GM23338 (cell line): ENCODE data around the gene ATF6. TPM values are rescaled to one million over a fixed set of nuclear protein-coding genes. Genes with fewer than 3 reads are reported as not detected.

Source experiments
- ATAC-seq: fragments of 200-7000 bp; cut with Tn5 transposase; 3 replicates; pipeline ENCODE4 v1.9.1; 2020
- DNase-seq: peaks from one replicate; pipeline ENCODE4 v3.0.0-alpha.2; 2015; ENCODE audit warnings: low spot score
- H2AFZ ChIP-seq: fragments of 200-600 bp; sonication (generic); 2 replicates; pipeline ENCODE4 v1.8.0; 2016; ENCODE audit warnings: antibody characterized with exemption, mild to moderate bottlenecking, moderate library complexity
- H3F3A ChIP-seq: fragments of 200-600 bp; sonication (generic); replicated peaks from 2 replicates; pipeline ENCODE4 v1.8.0; 2017; ENCODE audit warnings: antibody characterized with exemption, mixed run types, low read depth
- H3K27ac ChIP-seq: fragments of 200-600 bp; sonication (generic); 2 replicates; pipeline ENCODE4 v1.6.1; 2016; ENCODE audit warnings: low read depth
- H3K27me3 ChIP-seq: fragments of 200-600 bp; sonication (generic); 2 replicates; pipeline ENCODE4 v1.8.0; 2016; ENCODE audit warnings: mild to moderate bottlenecking, mixed run types, moderate library complexity; ENCODE audit not compliant: insufficient read depth
- H3K36me3 ChIP-seq: fragments of 200-600 bp; sonication (generic); 2 replicates; pipeline ENCODE4 v1.8.0; 2016; ENCODE audit warnings: mild to moderate bottlenecking; ENCODE audit not compliant: insufficient read depth
- H3K4me1 ChIP-seq: fragments of 200-600 bp; sonication (generic); 2 replicates; pipeline ENCODE4 v1.8.0; 2016; ENCODE audit warnings: mild to moderate bottlenecking, moderate library complexity; ENCODE audit not compliant: insufficient read depth
- H3K4me2 ChIP-seq: fragments of 200-600 bp; sonication (generic); 2 replicates; pipeline ENCODE4 v1.7.1; 2017; ENCODE audit warnings: mixed run types
- H3K4me3 ChIP-seq: fragments of 200-600 bp; sonication (generic); 2 replicates; pipeline ENCODE4 v1.6.1; 2016; ENCODE audit warnings: mixed run types
- H3K79me2 ChIP-seq: fragments of 200-600 bp; sonication (generic); replicated peaks from 2 replicates; pipeline ENCODE4 v1.8.0; 2017; ENCODE audit warnings: mild to moderate bottlenecking; ENCODE audit not compliant: insufficient read depth
- H3K9me2 ChIP-seq: fragments of 200-600 bp; sonication (generic); 2 replicates; pipeline ENCODE4 v1.8.0; 2017; ENCODE audit not compliant: insufficient read depth
- H4K20me1 ChIP-seq: fragments of 200-600 bp; sonication (generic); replicated peaks from 2 replicates; pipeline ENCODE4 v1.8.0; 2017; ENCODE audit warnings: mild to moderate bottlenecking; ENCODE audit not compliant: insufficient read depth
- H3K27ac Mint-ChIP-seq: 2 replicates; pipeline ENCODE4 v1.8.0; 2020; ENCODE audit warnings: inconsistent platforms, mild to moderate bottlenecking, moderate library complexity, mixed read lengths
- H3K27me3 Mint-ChIP-seq: 3 replicates; pipeline ENCODE4 v1.8.0; 2022; ENCODE audit warnings: low read depth, mild to moderate bottlenecking, moderate library complexity, mixed read lengths, inconsistent platforms; ENCODE audit not compliant: insufficient read depth, poor library complexity
- H3K36me3 Mint-ChIP-seq: 3 replicates; pipeline ENCODE4 v1.8.0; 2021; ENCODE audit warnings: low read depth, mild to moderate bottlenecking, inconsistent platforms, moderate library complexity, mixed read lengths
- H3K4me1 Mint-ChIP-seq: 3 replicates; pipeline ENCODE4 v1.8.0; 2020; ENCODE audit warnings: mild to moderate bottlenecking, inconsistent platforms, mixed read lengths
- H3K4me3 Mint-ChIP-seq: 3 replicates; pipeline ENCODE4 v1.8.0; 2021; ENCODE audit warnings: moderate library complexity, mild to moderate bottlenecking, inconsistent platforms, mixed read lengths
- H3K9me3 Mint-ChIP-seq: 3 replicates; pipeline ENCODE4 v1.8.0; 2020; ENCODE audit warnings: moderate library complexity, mild to moderate bottlenecking, inconsistent platforms, mixed read lengths
- CREB1 ChIP-seq: fragments of 250-450 bp; sonication (Bioruptor Pico); IDR thresholded peaks from 2 replicates; pipeline ENCODE4 v1.5.0; 2020; ENCODE audit warnings: low read depth, mild to moderate bottlenecking, moderate library complexity
- ETS1 ChIP-seq: IDR thresholded peaks from 2 replicates; pipeline ENCODE4 v1.6.1; 2016; ENCODE audit warnings: antibody characterized with exemption
- EZH2 ChIP-seq: fragments of 200-600 bp; sonication (generic); IDR thresholded peaks from one replicate; pipeline ENCODE4 v1.8.0; 2017; ENCODE audit warnings: antibody characterized with exemption, mild to moderate bottlenecking, low read depth; ENCODE audit not compliant: unreplicated experiment
- JUNB ChIP-seq: IDR thresholded peaks from one replicate; pipeline ENCODE4 v1.6.1; 2016; ENCODE audit warnings: antibody characterized with exemption; ENCODE audit not compliant: unreplicated experiment
- POLR2AphosphoS5 ChIP-seq: IDR thresholded peaks from 2 replicates; pipeline ENCODE4 v1.6.1; 2016; ENCODE audit warnings: antibody characterized with exemption, low read depth
- polyA plus RNA-seq: library from polyadenylated mRNA; unstranded; fragments of >200 nt; fragmentation: Nextera tagmentation; extraction: Ambion mirVana; gene quantifications from 2 replicates; pipeline ENCODE4 v1.2.1, GENCODE V29; 2016
- total RNA-seq: library from RNA; depleted of rRNA; stranded (reverse); fragments of >200 nt; shearing (Covaris generic); gene quantifications from 2 replicates; pipeline ENCODE4 v1.2.3, GENCODE V29; 2014
- TF ChIP-seq, protein P1 (sequence below): fragments of 250-450 bp; sonication (Bioruptor Pico); IDR thresholded peaks from 2 replicates; pipeline ENCODE4 v1.5.0; 2020; ENCODE audit warnings: mild to moderate bottlenecking, moderate library complexity

The ATF6 gene
- total and polyA plus RNA-seq, 2 experiments from 2014 or later = 5.0 to 13.5 TPM

DNA sequence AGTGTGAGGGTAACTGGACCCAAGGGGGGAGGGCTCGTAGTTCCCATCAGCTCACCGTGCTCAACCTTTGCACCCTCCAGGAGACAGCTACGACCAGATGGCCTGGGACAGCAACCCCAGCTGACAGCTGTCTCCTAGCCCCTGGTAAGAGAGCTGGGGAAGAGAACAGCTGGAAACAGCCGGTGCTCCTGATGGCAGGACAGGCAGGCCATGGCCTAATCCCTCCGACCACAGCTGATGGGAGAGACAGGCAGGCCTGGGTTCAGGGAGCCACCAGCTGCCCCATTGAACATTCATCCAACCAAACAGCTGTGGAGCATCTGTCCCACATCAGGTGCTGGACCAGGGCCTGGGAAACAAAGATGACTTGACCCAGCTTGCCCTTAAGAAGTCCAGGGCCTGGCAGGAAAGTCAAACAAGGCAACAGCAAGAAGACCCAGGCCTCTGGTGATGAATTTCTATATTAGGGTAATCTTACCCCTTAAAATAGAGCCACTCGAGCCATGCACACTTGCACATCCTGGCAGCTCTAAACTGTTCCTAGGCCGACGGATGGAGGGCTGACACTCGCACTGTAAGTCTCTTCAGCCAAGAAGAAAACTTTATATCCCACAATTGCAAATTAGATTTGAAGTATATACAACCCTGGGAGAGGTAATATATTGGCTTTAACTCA lies 245.4 kb downstream of the ATF6 start (continued):
- TF ChIP-seq, protein P1, sequence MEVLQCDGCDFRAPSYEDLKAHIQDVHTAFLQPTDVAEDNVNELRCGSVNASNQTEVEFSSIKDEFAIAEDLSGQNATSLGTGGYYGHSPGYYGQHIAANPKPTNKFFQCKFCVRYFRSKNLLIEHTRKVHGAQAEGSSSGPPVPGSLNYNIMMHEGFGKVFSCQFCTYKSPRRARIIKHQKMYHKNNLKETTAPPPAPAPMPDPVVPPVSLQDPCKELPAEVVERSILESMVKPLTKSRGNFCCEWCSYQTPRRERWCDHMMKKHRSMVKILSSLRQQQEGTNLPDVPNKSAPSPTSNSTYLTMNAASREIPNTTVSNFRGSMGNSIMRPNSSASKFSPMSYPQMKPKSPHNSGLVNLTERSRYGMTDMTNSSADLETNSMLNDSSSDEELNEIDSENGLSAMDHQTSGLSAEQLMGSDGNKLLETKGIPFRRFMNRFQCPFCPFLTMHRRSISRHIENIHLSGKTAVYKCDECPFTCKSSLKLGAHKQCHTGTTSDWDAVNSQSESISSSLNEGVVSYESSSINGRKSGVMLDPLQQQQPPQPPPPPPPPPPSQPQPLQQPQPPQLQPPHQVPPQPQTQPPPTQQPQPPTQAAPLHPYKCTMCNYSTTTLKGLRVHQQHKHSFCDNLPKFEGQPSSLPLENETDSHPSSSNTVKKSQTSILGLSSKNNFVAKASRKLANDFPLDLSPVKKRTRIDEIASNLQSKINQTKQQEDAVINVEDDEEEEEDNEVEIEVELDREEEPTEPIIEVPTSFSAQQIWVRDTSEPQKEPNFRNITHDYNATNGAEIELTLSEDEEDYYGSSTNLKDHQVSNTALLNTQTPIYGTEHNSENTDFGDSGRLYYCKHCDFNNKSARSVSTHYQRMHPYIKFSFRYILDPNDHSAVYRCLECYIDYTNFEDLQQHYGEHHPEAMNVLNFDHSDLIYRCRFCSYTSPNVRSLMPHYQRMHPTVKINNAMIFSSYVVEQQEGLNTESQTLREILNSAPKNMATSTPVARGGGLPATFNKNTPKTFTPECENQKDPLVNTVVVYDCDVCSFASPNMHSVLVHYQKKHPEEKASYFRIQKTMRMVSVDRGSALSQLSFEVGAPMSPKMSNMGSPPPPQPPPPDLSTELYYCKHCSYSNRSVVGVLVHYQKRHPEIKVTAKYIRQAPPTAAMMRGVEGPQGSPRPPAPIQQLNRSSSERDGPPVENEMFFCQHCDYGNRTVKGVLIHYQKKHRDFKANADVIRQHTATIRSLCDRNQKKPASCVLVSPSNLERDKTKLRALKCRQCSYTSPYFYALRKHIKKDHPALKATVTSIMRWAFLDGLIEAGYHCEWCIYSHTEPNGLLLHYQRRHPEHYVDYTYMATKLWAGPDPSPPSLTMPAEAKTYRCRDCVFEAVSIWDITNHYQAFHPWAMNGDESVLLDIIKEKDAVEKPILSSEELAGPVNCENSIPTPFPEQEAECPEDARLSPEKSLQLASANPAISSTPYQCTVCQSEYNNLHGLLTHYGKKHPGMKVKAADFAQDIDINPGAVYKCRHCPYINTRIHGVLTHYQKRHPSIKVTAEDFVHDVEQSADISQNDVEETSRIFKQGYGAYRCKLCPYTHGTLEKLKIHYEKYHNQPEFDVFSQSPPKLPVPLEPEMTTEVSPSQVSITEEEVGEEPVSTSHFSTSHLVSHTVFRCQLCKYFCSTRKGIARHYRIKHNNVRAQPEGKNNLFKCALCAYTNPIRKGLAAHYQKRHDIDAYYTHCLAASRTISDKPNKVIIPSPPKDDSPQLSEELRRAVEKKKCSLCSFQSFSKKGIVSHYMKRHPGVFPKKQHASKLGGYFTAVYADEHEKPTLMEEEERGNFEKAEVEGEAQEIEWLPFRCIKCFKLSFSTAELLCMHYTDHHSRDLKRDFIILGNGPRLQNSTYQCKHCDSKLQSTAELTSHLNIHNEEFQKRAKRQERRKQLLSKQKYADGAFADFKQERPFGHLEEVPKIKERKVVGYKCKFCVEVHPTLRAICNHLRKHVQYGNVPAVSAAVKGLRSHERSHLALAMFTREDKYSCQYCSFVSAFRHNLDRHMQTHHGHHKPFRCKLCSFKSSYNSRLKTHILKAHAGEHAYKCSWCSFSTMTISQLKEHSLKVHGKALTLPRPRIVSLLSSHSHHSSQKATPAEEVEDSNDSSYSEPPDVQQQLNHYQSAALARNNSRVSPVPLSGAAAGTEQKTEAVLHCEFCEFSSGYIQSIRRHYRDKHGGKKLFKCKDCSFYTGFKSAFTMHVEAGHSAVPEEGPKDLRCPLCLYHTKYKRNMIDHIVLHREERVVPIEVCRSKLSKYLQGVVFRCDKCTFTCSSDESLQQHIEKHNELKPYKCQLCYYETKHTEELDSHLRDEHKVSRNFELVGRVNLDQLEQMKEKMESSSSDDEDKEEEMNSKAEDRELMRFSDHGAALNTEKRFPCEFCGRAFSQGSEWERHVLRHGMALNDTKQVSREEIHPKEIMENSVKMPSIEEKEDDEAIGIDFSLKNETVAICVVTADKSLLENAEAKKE (CRISPR knock-in tag) = no peak
- TF ChIP-seq ETS1 (no peak), CREB1 (CRISPR knock-in tag) (no peak), EZH2 (no peak)

DNA sequence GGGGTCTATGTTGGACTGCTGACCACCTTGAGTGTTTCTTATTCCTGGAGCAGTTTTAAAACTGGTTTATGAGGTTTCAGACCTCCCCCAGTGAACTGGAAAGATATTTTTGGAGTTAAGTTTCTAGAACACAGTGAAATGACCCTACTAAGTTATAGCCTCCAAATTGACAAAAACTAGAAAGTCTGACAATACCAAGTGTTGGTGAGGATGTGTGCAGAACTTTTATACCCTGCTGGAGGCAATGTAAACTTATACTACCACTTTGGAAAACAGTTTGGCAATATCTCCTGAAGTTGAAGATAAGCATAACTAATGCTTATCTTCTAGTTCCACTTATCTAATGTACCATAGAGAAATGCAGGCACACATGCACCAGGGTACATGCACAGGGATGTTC lies 247.2 kb downstream of the ATF6 start:
- H3K36me3 ChIP-seq = no peaks in the 10 kb centered on the region
- H3K36me3 Mint-ChIP-seq = peaks cover 13% of the 10 kb centered on the region; the same call in 2 of the 3 replicates
- H3K27ac Mint-ChIP-seq = no peak overlapping the region
- ATAC-seq (no peak), DNase-seq (no peak)
- H3K4me3 Mint-ChIP-seq = no peak overlapping the region
- peaks cover 1% of the 10 kb centered on the region for H3K27me3 Mint-ChIP-seq
- no peaks in the 10 kb centered on the region for H3K79me2 ChIP-seq
- no peaks in the 10 kb centered on the region for H3K9me2 ChIP-seq
- H3K27ac ChIP-seq = no peak overlapping the region
- H4K20me1 ChIP-seq = no peaks in the 10 kb centered on the region
- peaks cover 29% of the 10 kb centered on the region for H3K4me1 Mint-ChIP-seq
- no peak overlapping the region for H2AFZ ChIP-seq
- H3K4me3 ChIP-seq = no peak overlapping the region
- H3K27me3 ChIP-seq = no peaks in the 10 kb centered on the region
- H3K4me2 ChIP-seq = no peak overlapping the region
- H3K9me3 Mint-ChIP-seq = peaks cover 3% of the 10 kb centered on the region; the same call in 2 of the 3 replicates
- peaks cover 15% of the 10 kb centered on the region; the same call in 1 of the 2 replicates for H3K4me1 ChIP-seq
- no peaks in the 10 kb centered on the region for H3F3A ChIP-seq
- TF ChIP-seq, protein P1 (CRISPR knock-in tag) = no peak
- TF ChIP-seq JUNB (no peak), POLR2AphosphoS5 (no peak), ETS1 (no peak)
